ENCODE measurements around the gene SMG1. TPM values are rescaled to one million over a fixed set of nuclear protein-coding genes. Genes with fewer than 3 reads are reported as not detected.

The SMG1 gene
- total and polyA plus RNA-seq, 2 of the 13 experiments (the other 11 are each of a cell fraction or from before 2014, with no cell fraction given) = 48.7 to 53.7 TPM

DNA sequence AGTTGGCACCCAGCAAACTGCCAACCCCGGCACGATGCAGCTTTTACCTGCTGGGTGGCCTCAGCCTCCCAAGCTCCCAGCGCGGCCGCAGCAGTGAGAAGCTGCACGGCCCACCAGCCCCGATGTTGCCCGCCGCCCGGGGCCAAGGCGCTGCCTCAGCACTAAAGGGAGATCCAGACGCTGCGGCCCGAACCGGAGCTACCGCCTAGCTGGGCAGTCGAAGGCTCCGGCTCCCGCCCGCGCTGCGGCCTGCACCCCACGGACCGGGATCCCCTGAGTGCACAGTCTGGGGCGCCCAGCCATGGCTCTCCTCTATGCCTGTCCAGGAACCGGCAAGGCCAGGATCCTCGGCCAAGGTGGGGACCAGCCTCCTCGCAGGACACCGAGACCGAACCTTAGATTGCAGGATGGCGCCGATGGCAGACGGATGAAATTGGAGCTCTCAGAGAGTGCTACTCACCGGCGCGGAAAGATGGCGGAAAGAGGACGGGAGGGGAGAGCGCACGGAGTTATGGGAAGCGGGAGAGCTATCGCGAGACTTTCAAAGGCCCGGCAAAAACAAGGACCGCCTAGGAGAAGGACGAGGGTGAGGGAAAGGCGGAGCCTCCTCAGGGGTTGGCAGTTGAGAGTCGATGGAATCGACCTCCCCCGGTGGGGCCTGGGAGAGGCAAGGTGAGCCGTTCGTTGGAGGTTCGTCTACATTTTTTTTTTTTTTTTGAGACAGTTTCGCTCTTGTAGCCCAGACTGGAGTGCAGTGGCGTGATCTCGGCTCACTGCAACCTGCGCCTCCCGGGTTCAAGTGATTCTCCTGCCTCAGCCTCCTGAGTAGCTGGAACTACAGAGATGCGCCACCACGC, 136.1 kb downstream of the SMG1 start, which contains the start of gene RPS15A (continued):
- peak; percentile 62; the same call in 1 of the 2 replicates for TF ChIP-seq ATF1 (CRISPR knock-in tag; IDR thresholded peaks at IDR 0.05)
- TF ChIP-seq, protein P1, sequence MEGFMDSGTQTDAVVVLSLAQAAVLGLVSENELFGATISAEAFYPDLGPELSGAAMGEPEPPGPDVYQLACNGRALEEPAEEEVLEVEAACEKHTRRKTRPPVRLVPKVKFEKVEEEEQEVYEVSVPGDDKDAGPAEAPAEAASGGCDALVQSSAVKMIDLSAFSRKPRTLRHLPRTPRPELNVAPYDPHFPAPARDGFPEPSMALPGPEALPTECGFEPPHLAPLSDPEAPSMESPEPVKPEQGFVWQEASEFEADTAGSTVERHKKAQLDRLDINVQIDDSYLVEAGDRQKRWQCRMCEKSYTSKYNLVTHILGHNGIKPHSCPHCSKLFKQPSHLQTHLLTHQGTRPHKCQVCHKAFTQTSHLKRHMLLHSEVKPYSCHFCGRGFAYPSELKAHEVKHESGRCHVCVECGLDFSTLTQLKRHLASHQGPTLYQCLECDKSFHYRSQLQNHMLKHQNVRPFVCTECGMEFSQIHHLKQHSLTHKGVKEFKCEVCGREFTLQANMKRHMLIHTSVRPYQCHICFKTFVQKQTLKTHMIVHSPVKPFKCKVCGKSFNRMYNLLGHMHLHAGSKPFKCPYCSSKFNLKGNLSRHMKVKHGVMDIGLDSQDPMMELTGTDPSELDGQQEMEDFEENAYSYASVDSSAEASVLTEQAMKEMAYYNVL (CRISPR knock-in tag; IDR thresholded peaks at IDR 0.05; ENCODE audit: borderline replicate concordance) = peak; percentile 89
- TF ChIP-seq, protein P2, sequence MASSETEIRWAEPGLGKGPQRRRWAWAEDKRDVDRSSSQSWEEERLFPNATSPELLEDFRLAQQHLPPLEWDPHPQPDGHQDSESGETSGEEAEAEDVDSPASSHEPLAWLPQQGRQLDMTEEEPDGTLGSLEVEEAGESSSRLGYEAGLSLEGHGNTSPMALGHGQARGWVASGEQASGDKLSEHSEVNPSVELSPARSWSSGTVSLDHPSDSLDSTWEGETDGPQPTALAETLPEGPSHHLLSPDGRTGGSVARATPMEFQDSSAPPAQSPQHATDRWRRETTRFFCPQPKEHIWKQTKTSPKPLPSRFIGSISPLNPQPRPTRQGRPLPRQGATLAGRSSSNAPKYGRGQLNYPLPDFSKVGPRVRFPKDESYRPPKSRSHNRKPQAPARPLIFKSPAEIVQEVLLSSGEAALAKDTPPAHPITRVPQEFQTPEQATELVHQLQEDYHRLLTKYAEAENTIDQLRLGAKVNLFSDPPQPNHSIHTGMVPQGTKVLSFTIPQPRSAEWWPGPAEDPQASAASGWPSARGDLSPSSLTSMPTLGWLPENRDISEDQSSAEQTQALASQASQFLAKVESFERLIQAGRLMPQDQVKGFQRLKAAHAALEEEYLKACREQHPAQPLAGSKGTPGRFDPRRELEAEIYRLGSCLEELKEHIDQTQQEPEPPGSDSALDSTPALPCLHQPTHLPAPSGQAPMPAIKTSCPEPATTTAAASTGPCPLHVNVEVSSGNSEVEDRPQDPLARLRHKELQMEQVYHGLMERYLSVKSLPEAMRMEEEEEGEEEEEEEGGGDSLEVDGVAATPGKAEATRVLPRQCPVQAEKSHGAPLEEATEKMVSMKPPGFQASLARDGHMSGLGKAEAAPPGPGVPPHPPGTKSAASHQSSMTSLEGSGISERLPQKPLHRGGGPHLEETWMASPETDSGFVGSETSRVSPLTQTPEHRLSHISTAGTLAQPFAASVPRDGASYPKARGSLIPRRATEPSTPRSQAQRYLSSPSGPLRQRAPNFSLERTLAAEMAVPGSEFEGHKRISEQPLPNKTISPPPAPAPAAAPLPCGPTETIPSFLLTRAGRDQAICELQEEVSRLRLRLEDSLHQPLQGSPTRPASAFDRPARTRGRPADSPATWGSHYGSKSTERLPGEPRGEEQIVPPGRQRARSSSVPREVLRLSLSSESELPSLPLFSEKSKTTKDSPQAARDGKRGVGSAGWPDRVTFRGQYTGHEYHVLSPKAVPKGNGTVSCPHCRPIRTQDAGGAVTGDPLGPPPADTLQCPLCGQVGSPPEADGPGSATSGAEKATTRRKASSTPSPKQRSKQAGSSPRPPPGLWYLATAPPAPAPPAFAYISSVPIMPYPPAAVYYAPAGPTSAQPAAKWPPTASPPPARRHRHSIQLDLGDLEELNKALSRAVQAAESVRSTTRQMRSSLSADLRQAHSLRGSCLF (CRISPR knock-in tag; IDR thresholded peaks at IDR 0.05; ENCODE audit: borderline replicate concordance) = peak; percentile 95; the same call in 1 of the 2 replicates
- peak; percentile 84; the same call in 1 of the 2 replicates for TF ChIP-seq RBAK (CRISPR knock-in tag; IDR thresholded peaks at IDR 0.05)
- TF ChIP-seq KAT7 (CRISPR knock-in tag; IDR thresholded peaks at IDR 0.05; ENCODE audit: borderline replicate concordance) = peak; percentile 99
- TF ChIP-seq ZNF350 (CRISPR knock-in tag; IDR thresholded peaks at IDR 0.05; ENCODE audit: borderline replicate concordance, low read depth) = peak; percentile 100
- TF ChIP-seq KLF6 (CRISPR knock-in tag; IDR thresholded peaks at IDR 0.05) = peak; percentile 95
- TF ChIP-seq, protein P3, sequence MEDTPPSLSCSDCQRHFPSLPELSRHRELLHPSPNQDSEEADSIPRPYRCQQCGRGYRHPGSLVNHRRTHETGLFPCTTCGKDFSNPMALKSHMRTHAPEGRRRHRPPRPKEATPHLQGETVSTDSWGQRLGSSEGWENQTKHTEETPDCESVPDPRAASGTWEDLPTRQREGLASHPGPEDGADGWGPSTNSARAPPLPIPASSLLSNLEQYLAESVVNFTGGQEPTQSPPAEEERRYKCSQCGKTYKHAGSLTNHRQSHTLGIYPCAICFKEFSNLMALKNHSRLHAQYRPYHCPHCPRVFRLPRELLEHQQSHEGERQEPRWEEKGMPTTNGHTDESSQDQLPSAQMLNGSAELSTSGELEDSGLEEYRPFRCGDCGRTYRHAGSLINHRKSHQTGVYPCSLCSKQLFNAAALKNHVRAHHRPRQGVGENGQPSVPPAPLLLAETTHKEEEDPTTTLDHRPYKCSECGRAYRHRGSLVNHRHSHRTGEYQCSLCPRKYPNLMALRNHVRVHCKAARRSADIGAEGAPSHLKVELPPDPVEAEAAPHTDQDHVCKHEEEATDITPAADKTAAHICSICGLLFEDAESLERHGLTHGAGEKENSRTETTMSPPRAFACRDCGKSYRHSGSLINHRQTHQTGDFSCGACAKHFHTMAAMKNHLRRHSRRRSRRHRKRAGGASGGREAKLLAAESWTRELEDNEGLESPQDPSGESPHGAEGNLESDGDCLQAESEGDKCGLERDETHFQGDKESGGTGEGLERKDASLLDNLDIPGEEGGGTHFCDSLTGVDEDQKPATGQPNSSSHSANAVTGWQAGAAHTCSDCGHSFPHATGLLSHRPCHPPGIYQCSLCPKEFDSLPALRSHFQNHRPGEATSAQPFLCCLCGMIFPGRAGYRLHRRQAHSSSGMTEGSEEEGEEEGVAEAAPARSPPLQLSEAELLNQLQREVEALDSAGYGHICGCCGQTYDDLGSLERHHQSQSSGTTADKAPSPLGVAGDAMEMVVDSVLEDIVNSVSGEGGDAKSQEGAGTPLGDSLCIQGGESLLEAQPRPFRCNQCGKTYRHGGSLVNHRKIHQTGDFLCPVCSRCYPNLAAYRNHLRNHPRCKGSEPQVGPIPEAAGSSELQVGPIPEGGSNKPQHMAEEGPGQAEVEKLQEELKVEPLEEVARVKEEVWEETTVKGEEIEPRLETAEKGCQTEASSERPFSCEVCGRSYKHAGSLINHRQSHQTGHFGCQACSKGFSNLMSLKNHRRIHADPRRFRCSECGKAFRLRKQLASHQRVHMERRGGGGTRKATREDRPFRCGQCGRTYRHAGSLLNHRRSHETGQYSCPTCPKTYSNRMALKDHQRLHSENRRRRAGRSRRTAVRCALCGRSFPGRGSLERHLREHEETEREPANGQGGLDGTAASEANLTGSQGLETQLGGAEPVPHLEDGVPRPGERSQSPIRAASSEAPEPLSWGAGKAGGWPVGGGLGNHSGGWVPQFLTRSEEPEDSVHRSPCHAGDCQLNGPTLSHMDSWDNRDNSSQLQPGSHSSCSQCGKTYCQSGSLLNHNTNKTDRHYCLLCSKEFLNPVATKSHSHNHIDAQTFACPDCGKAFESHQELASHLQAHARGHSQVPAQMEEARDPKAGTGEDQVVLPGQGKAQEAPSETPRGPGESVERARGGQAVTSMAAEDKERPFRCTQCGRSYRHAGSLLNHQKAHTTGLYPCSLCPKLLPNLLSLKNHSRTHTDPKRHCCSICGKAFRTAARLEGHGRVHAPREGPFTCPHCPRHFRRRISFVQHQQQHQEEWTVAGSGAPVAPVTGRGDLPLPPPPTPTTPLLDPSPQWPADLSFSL (CRISPR knock-in tag; IDR thresholded peaks at IDR 0.05) = peak; percentile 74; the same call in 1 of the 2 replicates
- TF ChIP-seq RARA (CRISPR knock-in tag; IDR thresholded peaks at IDR 0.05) = peak; percentile 53
- peak; percentile 94 for TF ChIP-seq FOXK1 (CRISPR knock-in tag; IDR thresholded peaks at IDR 0.05; ENCODE audit: borderline replicate concordance, low read depth)
- TF ChIP-seq REPIN1 (CRISPR knock-in tag; IDR thresholded peaks at IDR 0.05; ENCODE audit: borderline replicate concordance, low read depth) = peak; percentile 91
- TF ChIP-seq, protein P4, sequence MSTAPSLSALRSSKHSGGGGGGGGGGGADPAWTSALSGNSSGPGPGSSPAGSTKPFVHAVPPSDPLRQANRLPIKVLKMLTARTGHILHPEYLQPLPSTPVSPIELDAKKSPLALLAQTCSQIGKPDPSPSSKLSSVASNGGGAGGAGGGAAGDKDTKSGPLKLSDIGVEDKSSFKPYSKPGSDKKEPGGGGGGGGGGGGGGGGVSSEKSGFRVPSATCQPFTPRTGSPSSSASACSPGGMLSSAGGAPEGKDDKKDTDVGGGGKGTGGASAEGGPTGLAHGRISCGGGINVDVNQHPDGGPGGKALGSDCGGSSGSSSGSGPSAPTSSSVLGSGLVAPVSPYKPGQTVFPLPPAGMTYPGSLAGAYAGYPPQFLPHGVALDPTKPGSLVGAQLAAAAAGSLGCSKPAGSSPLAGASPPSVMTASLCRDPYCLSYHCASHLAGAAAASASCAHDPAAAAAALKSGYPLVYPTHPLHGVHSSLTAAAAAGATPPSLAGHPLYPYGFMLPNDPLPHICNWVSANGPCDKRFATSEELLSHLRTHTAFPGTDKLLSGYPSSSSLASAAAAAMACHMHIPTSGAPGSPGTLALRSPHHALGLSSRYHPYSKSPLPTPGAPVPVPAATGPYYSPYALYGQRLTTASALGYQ (CRISPR knock-in tag; IDR thresholded peaks at IDR 0.05) = peak; percentile 76; the same call in 1 of the 2 replicates
